DMS53 treated with DMSO at 0.1 percent for 48 hours (cell line): ENCODE results near the gene MRPL1.
A peak's percentile ranks its signal among the peaks of the same experiment; 100 is the strongest.
"Not testable (repeated sequence)": the region's sequence is repeated elsewhere in the genome, so short reads cannot be mapped to it uniquely, and the experiment has no call there.

Experiments used
- DNase-seq: peaks from one replicate; lab custom pipeline; 2025; ENCODE audit not compliant: unreplicated experiment; lab: John Stamatoyannopoulos, UW

Gene MRPL1

GRCh38 chr4:77911842-77912450 lies 49.3 kb downstream of the MRPL1 start:
- no peak for DNase-seq

- no peak for DNase-seq
These were observed 50.7 kb downstream of the MRPL1 start for GRCh38 chr4:77913348-77913747.

- DNase-seq: peak; percentile 47
These were observed 54.4 kb downstream of the MRPL1 start for GRCh38 chr4:77917075-77917474.

- DNase-seq: no peak
These were observed 55.0 kb downstream of the MRPL1 start for GRCh38 chr4:77917601-77918000.

GRCh38 chr4:77920371-77920770 lies 57.7 kb downstream of the MRPL1 start:
- no peak for DNase-seq

GRCh38 chr4:77921701-77922100 lies 59.1 kb downstream of the MRPL1 start:
- peak; percentile 83 for DNase-seq

GRCh38 chr4:77922158-77923094 lies 59.8 kb downstream of the MRPL1 start:
- no peak for DNase-seq

GRCh38 chr4:77927991-77928925 lies 65.6 kb downstream of the MRPL1 start:
- DNase-seq: peak; percentile 87

- no peak for DNase-seq
These were observed 67.6 kb downstream of the MRPL1 start for GRCh38 chr4:77930154-77930639.

GRCh38 chr4:77930876-77931275 lies 68.2 kb downstream of the MRPL1 start:
- no peak for DNase-seq

GRCh38 chr4:77931452-77932135 lies 69.0 kb downstream of the MRPL1 start:
- DNase-seq: no peak

- DNase-seq: no peak
These were observed 75.9 kb downstream of the MRPL1 start for GRCh38 chr4:77938560-77938959.

GRCh38 chr4:77945929-77946328 lies 83.3 kb downstream of the MRPL1 start:
- not testable (repeated sequence) for DNase-seq

- DNase-seq: no peak
These were observed 87.6 kb downstream of the MRPL1 start for GRCh38 chr4:77950203-77950602.

GRCh38 chr4:77952457-77952856 lies 89.8 kb downstream of the MRPL1 start:
- no peak for DNase-seq

- no peak for DNase-seq
These were observed 92.1 kb downstream of the MRPL1 start for GRCh38 chr4:77954690-77955089.

- DNase-seq: no peak
These were observed 94.3 kb downstream of the MRPL1 start for GRCh38 chr4:77956917-77957316.

GRCh38 chr4:77958897-77959296 lies 96.3 kb downstream of the MRPL1 start:
- no peak for DNase-seq

- DNase-seq: peak; percentile 43
These were observed 97.1 kb downstream of the MRPL1 start for GRCh38 chr4:77959566-77960338.

GRCh38 chr4:77960367-77960766 lies 97.7 kb downstream of the MRPL1 start:
- DNase-seq: no peak
